Ovary (tissue), 9 donors: Measurements from ENCODE around the gene LCN12. TPM values are rescaled to one million over a fixed set of nuclear protein-coding genes. Genes with fewer than 3 reads are reported as not detected.

Source experiments
- DNase-seq, 5 donors: peaks; one replicate each; pipeline ENCODE4 v3.0.0-alpha.2; 2019 to 2020
- H3K27ac ChIP-seq, 2 donors: fragments of 200-600 bp; one replicate each; pipeline versions ENCODE4 v1.5.1 to v1.8.0; 2019 to 2022
- H3K27me3 ChIP-seq: fragments of 200-600 bp; one replicate; pipeline ENCODE4 v1.8.0; 2022
- H3K36me3 ChIP-seq: fragments of 200-600 bp; sonication (generic); one replicate; pipeline ENCODE4 v1.5.1; 2019
- H3K4me1 ChIP-seq: one replicate; pipeline ENCODE4 v1.8.1; 2013; ENCODE audit warnings: mild to moderate bottlenecking, moderate library complexity; ENCODE audit not compliant: insufficient read depth
- H3K4me3 ChIP-seq: fragments of 200-600 bp; sonication (generic); one replicate; pipeline ENCODE4 v1.5.1; 2017
- H3K9me3 ChIP-seq, 2 donors: fragments of 200-600 bp in 1 of 2; sonication (generic) in 1 of 2; one replicate each; pipeline versions ENCODE4 v1.5.1 to v1.8.1; 2013 to 2019; ENCODE audit warnings: mild to moderate bottlenecking in 1 of 2, moderate library complexity in 1 of 2
- EP300 ChIP-seq: sonication (generic); formaldehyde crosslinking; IDR thresholded peaks from one replicate; pipeline ENCODE4 v1.6.1; 2017; ENCODE audit warnings: antibody characterized with exemption
- POLR2A ChIP-seq: fragments of 450-650 bp; IDR thresholded peaks from one replicate; pipeline ENCODE4 v1.6.1; 2017; ENCODE audit warnings: antibody characterized with exemption, mild to moderate bottlenecking, moderate library complexity
- WGBS, 3 donors: extraction: QIAGEN DNeasy Blood & Tissue Kit in 1 of 3; methylation state at CpG; one replicate each; pipeline versions ENCODE4 v1.1.5 to v1.1.7; 2013 to 2017; 5-methylcytosine and 5-hydroxymethylcytosine counted together
- intact Hi-C, 4 donors: fragments of 100-400 bp; cut with DNase I; formaldehyde crosslinking; loops; one replicate each; pipeline versions ENCODE4 v1.11.0 to v1.15.1; 2022 to 2023
- polyA plus RNA-seq, 2 donors: library from polyadenylated mRNA; stranded (reverse); fragments of 200-250 nt in 1 of 2; fragments of 350-450 nt in 1 of 2; fragmentation: Illumina TruSeq in 1 of 2; extraction: RNeasy Lipid Tissue Mini Kit (QIAGEN cat#74804) in 1 of 2; gene quantifications; one replicate each; pipeline ENCODE4 v1.2.3, GENCODE V29; 2013 to 2014
- total RNA-seq, 7 donors: library from RNA; depleted of rRNA in 2 of 7; stranded (reverse); fragments of >200 nt in 2 of 7; fragmentation: NEBNext Ultra II Directional in 3 of 7; extraction: Animal tissue kit (Norgen Biotek cat#: 25700) in 3 of 7; gene quantifications; one replicate each; pipeline versions ENCODE4 v1.1.0 to v1.2.4, GENCODE V29; 2016 to 2023
- TF ChIP-seq, protein P1 (sequence below), 3 donors: fragments of 450-650 bp in 2 of 3; fragments of 200-600 bp in 1 of 3; IDR thresholded peaks; one replicate each; pipeline versions ENCODE4 v1.5.1 to v1.8.0; 2016 to 2022; ENCODE audit warnings: antibody characterized with exemption in 3 of 3, mild to moderate bottlenecking in 1 of 3
- donor health status: DM: no; HTN: no; CAD: no; lungs with moderate emphysema.
- donor health status: DM: no; HTN: no; CAD: no.
- donor health status: Bipolar disorder and iron deficiency.
- donor health status: DM: yes; HTN: yes; CAD: no.
- donor health status: DM: no; HTN: no; CAD: no.
- donor health status: DM: yes; HTN: yes; CAD: no.

LCN12 gene
- total and polyA plus RNA-seq, 9 donors = 1.1 to 40.9 (median 13.4) TPM

DNA sequence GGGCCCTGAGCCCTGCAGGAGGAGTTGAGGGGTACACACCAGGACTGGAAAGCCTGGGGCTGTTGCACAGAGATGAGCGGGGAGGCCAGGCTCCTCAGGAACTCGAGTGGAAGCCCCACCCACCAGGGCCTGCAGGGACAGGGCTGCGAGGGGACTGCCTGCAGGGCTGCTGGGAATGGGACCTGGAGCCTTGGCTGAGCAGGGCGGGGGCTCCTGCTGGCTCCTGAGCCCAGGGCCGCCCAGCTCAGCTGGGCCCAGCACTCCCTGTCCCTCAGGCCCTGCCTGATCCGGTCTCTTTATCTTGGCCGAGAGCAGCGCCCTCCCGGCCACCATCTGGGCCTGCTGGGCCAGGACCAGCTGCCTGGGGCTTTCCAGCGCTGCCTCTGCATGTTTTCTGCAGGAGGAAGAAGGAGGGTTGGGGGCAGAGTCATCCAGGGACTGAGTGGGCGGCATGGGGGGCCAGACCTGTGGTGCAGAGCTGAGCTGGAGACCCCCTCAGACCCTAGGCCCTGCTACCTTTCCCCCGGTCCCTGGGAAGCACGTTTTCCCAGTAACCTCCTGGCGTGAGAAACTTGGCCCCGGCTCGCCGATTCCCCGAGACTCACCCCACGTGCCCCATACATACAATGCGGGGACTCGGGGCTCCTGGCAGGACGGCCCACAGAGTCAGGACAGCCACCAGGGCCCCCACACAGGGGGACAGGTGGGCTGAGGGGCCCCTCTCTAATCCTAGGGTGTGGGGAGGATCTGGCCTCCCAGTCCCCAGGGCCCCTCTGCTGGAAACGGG lies 9.4 kb downstream of the LCN12 start:
- TF ChIP-seq, protein P1, sequence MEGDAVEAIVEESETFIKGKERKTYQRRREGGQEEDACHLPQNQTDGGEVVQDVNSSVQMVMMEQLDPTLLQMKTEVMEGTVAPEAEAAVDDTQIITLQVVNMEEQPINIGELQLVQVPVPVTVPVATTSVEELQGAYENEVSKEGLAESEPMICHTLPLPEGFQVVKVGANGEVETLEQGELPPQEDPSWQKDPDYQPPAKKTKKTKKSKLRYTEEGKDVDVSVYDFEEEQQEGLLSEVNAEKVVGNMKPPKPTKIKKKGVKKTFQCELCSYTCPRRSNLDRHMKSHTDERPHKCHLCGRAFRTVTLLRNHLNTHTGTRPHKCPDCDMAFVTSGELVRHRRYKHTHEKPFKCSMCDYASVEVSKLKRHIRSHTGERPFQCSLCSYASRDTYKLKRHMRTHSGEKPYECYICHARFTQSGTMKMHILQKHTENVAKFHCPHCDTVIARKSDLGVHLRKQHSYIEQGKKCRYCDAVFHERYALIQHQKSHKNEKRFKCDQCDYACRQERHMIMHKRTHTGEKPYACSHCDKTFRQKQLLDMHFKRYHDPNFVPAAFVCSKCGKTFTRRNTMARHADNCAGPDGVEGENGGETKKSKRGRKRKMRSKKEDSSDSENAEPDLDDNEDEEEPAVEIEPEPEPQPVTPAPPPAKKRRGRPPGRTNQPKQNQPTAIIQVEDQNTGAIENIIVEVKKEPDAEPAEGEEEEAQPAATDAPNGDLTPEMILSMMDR (IDR thresholded peaks at IDR 0.05) = no peak
- no peak for TF ChIP-seq EP300
- no peak for TF ChIP-seq POLR2A
- H3K27ac ChIP-seq = no peak overlapping the region
- no peak for DNase-seq
- H3K4me3 ChIP-seq = no peak overlapping the region
- no peaks in the 10 kb centered on the region for H3K9me3 ChIP-seq
- H3K4me1 ChIP-seq = no peaks in the 10 kb centered on the region
- no peaks in the 10 kb centered on the region for H3K36me3 ChIP-seq
- intact Hi-C loops = no loop called here
- H3K27me3 ChIP-seq = no peaks in the 10 kb centered on the region
- 58 to 63% (median 61%) methylated on average over 21 to 23 of the region's 23 CpGs for WGBS, 3 donors

DNA sequence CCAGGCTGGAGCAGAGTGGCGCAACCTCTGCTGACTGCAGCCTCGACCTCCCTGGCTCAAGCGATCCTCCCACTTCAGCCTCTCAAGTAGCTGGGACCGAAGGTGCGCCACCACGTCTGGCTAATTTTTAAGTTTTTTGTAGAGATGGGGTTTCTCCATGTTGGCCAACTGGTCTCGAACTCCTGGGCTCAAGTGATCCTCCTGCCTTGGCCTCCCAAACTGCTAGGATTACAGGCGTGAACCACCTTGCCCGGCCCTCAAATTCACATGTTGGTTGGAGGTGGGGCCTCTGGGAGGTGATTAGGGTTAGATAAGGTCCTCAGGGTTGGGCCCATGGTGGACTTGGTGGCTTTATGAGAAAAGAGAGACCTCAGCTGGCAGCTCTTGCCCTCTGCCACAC lies 10.1 kb downstream of the LCN12 start:
- TF ChIP-seq EP300 (no peak), POLR2A (no peak)
- TF ChIP-seq, protein P1 (IDR thresholded peaks at IDR 0.05) = no peak
- DNase-seq = no peak
- intact Hi-C loops = no loop called here
- H3K4me3 ChIP-seq = no peak overlapping the region
- no peaks in the 10 kb centered on the region for H3K27me3 ChIP-seq
- no peaks in the 10 kb centered on the region for H3K9me3 ChIP-seq
- H3K36me3 ChIP-seq = no peaks in the 10 kb centered on the region
- H3K27ac ChIP-seq = no peak overlapping the region
- no peaks in the 10 kb centered on the region for H3K4me1 ChIP-seq
- 96 to 98% (median 97%) methylated on average over 9 of the region's 9 CpGs for WGBS, 3 donors

DNA sequence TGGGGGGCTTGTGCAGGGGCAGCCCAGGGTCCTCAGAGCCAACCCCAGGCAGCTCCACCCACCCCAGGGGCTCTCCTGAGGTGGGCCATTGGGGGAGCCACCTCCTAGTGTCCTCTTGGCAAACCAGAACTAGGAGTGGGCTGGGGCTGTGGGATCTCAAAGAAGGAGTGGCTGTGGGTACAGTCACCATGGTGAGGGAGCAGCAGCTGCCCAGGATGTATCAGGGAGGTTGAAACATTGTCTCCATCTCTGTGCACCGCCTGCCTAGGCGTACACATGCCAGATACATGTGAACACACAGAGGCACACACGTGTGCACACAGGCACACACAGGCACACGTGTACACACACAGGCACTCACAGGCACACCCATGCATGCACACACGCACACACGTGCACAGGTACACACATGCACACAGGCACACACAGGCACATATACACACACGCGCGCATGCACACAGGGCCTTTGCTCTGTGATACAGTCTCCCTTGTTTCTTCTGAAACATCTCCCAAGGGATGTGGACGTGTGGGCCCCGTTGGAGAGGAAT lies 10.7 kb downstream of the LCN12 start:
- Histone ChIP-seq H3K4me1 (no peaks in the 10 kb centered on the region), H3K27ac (no peak overlapping the region), H3K4me3 (no peak overlapping the region), H3K27me3 (no peaks in the 10 kb centered on the region), H3K36me3 (no peaks in the 10 kb centered on the region), H3K9me3 (no peaks in the 10 kb centered on the region)
- WGBS, 3 donors = 80 to 82% (median 80%) methylated on average over 11 of the region's 11 CpGs
- TF ChIP-seq EP300 = no peak
- no peak for TF ChIP-seq POLR2A
- TF ChIP-seq, protein P1 (IDR thresholded peaks at IDR 0.05) = no peak
- no peak for DNase-seq
- intact Hi-C loops = no loop called here

DNA sequence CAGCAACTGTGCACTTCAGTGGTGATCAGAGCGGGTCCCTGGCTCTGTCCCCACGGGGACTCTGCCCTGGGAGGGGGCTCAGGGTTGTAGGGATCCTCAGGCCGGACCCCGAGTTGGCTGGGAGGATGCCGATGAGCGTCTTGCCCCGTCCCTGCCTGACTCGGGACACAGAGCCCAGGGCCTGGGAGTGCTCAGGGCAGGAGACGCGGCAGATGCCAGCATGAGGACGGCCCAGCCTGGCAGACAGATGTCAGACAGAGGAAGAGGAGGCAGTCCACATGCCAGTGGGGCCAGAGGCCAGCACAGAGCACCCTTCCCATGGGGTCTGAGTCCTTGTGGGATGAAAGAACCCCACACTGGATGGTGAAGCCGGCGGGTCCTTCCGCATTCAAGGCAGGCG lies 11.3 kb downstream of the LCN12 start:
- Histone ChIP-seq H3K4me3 (no peak overlapping the region), H3K27me3 (no peaks in the 10 kb centered on the region), H3K36me3 (no peaks in the 10 kb centered on the region), H3K9me3 (no peaks in the 10 kb centered on the region), H3K27ac (no peak overlapping the region), H3K4me1 (no peaks in the 10 kb centered on the region)
- intact Hi-C loops = no loop called here
- TF ChIP-seq, protein P1 (IDR thresholded peaks at IDR 0.05) = no peak
- TF ChIP-seq POLR2A (no peak), EP300 (no peak)
- no peak for DNase-seq
- 85 to 88% (median 88%) methylated on average over 15 of the region's 15 CpGs for WGBS, 3 donors
